ENCODE results near the gene METTL13.

The METTL13 gene

GRCh38 chr1:171781176-171781875 lies at the start of gene METTL13:
TSS of gene METTL13 (plus strand) at chr1:171781660. CDS start at chr1:171781968, 308 bp downstream.
- DNase-seq, result peak; percentile 100

GRCh38 chr1:171736196-171736595 lies 45.3 kb upstream of the METTL13 start:
- DNase-seq, result no peak

GRCh38 chr1:171738911-171739310 lies 42.5 kb upstream of the METTL13 start:
- DNase-seq, result no peak

GRCh38 chr1:171739656-171740055 lies 41.8 kb upstream of the METTL13 start:
- peak; percentile 22 for DNase-seq

GRCh38 chr1:171740356-171740863 lies 41.0 kb upstream of the METTL13 start:
- no peak for DNase-seq

GRCh38 chr1:171740987-171741871 lies 40.2 kb upstream of the METTL13 start:
- DNase-seq, result peak; percentile 69

GRCh38 chr1:171741872-171742576 lies 39.4 kb upstream of the METTL13 start, which contains the start of gene VAMP4:
TSS of gene VAMP4 (minus strand) at chr1:171742065. CDS start at chr1:171738414, 3,651 bp downstream.
- peak; percentile 94 for DNase-seq

GRCh38 chr1:171742577-171742922 lies 38.9 kb upstream of the METTL13 start:
- peak; percentile 88 for DNase-seq

GRCh38 chr1:171743081-171743870 lies 38.2 kb upstream of the METTL13 start:
- DNase-seq, result peak; percentile 31

- DNase-seq, result no peak
These were observed 36.5 kb upstream of the METTL13 start for GRCh38 chr1:171744986-171745385.

GRCh38 chr1:171748651-171749050 lies 32.8 kb upstream of the METTL13 start:
- DNase-seq, result no peak

- DNase-seq, result no peak
These were observed 30.2 kb upstream of the METTL13 start for GRCh38 chr1:171751221-171751620.

- no peak for DNase-seq
These were observed 28.3 kb upstream of the METTL13 start for GRCh38 chr1:171753182-171753581.

- no peak for DNase-seq
These were observed 27.6 kb upstream of the METTL13 start for GRCh38 chr1:171753685-171754352.

GRCh38 chr1:171754353-171754705 lies 27.1 kb upstream of the METTL13 start:
- no peak for DNase-seq

- DNase-seq, result no peak
These were observed 26.5 kb upstream of the METTL13 start for GRCh38 chr1:171754971-171755370.

- DNase-seq, result no peak
These were observed 24.6 kb upstream of the METTL13 start for GRCh38 chr1:171756856-171757255.

- no peak for DNase-seq
These were observed 23.4 kb upstream of the METTL13 start for GRCh38 chr1:171758011-171758410.

GRCh38 chr1:171762143-171762563 lies 19.3 kb upstream of the METTL13 start:
- no peak for DNase-seq

GRCh38 chr1:171763764-171764163 lies 17.7 kb upstream of the METTL13 start:
- DNase-seq, result no peak

GRCh38 chr1:171769171-171769570 lies 12.3 kb upstream of the METTL13 start:
- no peak for DNase-seq

- DNase-seq, result no peak
These were observed 11.7 kb upstream of the METTL13 start for GRCh38 chr1:171769754-171770153.
